Ishikawa (cell line): ENCODE measurements around the gene SUPT6H.

Experiments used
- CREB1 ChIP-seq: IDR thresholded peaks from 2 replicates; pipeline ENCODE4 v1.6.1; 2012; ENCODE audit warnings: low read depth
- EP300 ChIP-seq: IDR thresholded peaks from 2 replicates; pipeline ENCODE4 v1.6.1; 2012; ENCODE audit warnings: borderline replicate concordance
- TF ChIP-seq, protein P1 (sequence below): IDR thresholded peaks from 2 replicates; pipeline ENCODE4 v1.6.1; 2012
- TF ChIP-seq, protein P2 (sequence below): IDR thresholded peaks from 2 replicates; pipeline ENCODE4 v1.6.1; 2012; ENCODE audit warnings: low read depth, mild to moderate bottlenecking

DNA sequence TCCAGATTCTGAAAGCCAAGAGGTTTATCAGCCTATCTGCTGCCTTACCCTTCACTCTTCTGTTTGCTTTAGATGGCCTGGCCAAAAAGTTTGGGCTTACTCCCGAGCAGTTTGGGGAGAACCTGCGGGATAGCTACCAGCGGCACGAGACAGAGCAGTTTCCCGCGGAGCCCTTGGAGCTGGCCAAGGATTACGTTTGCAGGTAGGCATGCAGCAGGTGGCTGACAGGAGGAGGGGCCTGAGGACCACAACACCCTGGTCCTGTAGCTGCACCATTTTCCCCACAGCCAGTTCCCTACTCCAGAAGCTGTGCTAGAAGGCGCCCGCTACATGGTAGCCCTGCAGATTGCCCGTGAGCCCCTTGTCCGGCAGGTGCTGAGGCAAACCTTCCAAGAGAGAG lies 20.6 kb downstream of the SUPT6H start:
- TF ChIP-seq, protein P1, sequence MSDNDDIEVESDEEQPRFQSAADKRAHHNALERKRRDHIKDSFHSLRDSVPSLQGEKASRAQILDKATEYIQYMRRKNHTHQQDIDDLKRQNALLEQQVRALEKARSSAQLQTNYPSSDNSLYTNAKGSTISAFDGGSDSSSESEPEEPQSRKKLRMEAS = peak; percentile 29; the same call in 1 of the 2 replicates
- TF ChIP-seq, protein P2, sequence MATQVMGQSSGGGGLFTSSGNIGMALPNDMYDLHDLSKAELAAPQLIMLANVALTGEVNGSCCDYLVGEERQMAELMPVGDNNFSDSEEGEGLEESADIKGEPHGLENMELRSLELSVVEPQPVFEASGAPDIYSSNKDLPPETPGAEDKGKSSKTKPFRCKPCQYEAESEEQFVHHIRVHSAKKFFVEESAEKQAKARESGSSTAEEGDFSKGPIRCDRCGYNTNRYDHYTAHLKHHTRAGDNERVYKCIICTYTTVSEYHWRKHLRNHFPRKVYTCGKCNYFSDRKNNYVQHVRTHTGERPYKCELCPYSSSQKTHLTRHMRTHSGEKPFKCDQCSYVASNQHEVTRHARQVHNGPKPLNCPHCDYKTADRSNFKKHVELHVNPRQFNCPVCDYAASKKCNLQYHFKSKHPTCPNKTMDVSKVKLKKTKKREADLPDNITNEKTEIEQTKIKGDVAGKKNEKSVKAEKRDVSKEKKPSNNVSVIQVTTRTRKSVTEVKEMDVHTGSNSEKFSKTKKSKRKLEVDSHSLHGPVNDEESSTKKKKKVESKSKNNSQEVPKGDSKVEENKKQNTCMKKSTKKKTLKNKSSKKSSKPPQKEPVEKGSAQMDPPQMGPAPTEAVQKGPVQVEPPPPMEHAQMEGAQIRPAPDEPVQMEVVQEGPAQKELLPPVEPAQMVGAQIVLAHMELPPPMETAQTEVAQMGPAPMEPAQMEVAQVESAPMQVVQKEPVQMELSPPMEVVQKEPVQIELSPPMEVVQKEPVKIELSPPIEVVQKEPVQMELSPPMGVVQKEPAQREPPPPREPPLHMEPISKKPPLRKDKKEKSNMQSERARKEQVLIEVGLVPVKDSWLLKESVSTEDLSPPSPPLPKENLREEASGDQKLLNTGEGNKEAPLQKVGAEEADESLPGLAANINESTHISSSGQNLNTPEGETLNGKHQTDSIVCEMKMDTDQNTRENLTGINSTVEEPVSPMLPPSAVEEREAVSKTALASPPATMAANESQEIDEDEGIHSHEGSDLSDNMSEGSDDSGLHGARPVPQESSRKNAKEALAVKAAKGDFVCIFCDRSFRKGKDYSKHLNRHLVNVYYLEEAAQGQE = no peak
- TF ChIP-seq EP300 (no peak), CREB1 (no peak)
